Right hindlimb (tissue), 1 donor: ENCODE data around the gene U2AF2.

Experiments
- DNase-seq: peaks from one replicate; pipeline ENCODE4 v3.0.0-alpha.2; 2018

The U2AF2 gene

GRCh38 chr19:55622242-55622969 is 32.4 kb upstream of the U2AF2 start:
- DNase-seq, result no peak

GRCh38 chr19:55623130-55623529 is 31.7 kb upstream of the U2AF2 start:
- DNase-seq, result no peak

- no peak for DNase-seq
Observed at GRCh38 chr19:55623561-55623960, 31.3 kb upstream of the U2AF2 start.

GRCh38 chr19:55624109-55625003 is 30.5 kb upstream of the U2AF2 start, which contains the start of gene ZNF784:
Gene ZNF784, minus strand, starts transcription at chr19:55624566. Its CDS starts 5 bp downstream, at chr19:55624561.
- peak; percentile 95 for DNase-seq

- DNase-seq, result no peak
Observed at GRCh38 chr19:55625004-55625326, 29.9 kb upstream of the U2AF2 start.

GRCh38 chr19:55626350-55626749 is 28.5 kb upstream of the U2AF2 start:
- DNase-seq, result no peak

- peak; percentile 87 for DNase-seq
Observed at GRCh38 chr19:55632463-55632834, 22.4 kb upstream of the U2AF2 start.

- no peak for DNase-seq
Observed at GRCh38 chr19:55633861-55634260, 21.0 kb upstream of the U2AF2 start.

- no peak for DNase-seq
Observed at GRCh38 chr19:55635334-55635717, 19.5 kb upstream of the U2AF2 start.

- peak; percentile 20 for DNase-seq
Observed at GRCh38 chr19:55635856-55636440, 18.9 kb upstream of the U2AF2 start.

GRCh38 chr19:55636723-55637122 is 18.1 kb upstream of the U2AF2 start:
- no peak for DNase-seq

- no peak for DNase-seq
Observed at GRCh38 chr19:55637534-55637933, 17.3 kb upstream of the U2AF2 start.

- DNase-seq, result no peak
Observed at GRCh38 chr19:55638864-55639359, 15.9 kb upstream of the U2AF2 start.

- DNase-seq, result peak; percentile 73
Observed at GRCh38 chr19:55640043-55640576, 14.7 kb upstream of the U2AF2 start.

- peak; percentile 91 for DNase-seq
Observed at GRCh38 chr19:55640577-55641425, 14.0 kb upstream of the U2AF2 start, which contains the start of gene ZNF580. Gene ZNF580, plus strand, starts transcription at chr19:55641002. Its CDS starts 1,507 bp downstream, at chr19:55642509.

GRCh38 chr19:55641426-55642152 is 13.2 kb upstream of the U2AF2 start:
- no peak for DNase-seq

GRCh38 chr19:55642153-55643002 is 12.5 kb upstream of the U2AF2 start:
- no peak for DNase-seq

GRCh38 chr19:55643003-55643886 is 11.6 kb upstream of the U2AF2 start, which contains the start of gene ZNF581:
Gene ZNF581, plus strand, starts transcription at chr19:55643649. Its CDS starts 923 bp downstream, at chr19:55644572.
- DNase-seq, result peak; percentile 78

- DNase-seq, result no peak
Observed at GRCh38 chr19:55643887-55644176, 11.0 kb upstream of the U2AF2 start.
